A673 (cell line): Measurements from ENCODE around the gene SPIRE1. TPM values are rescaled to one million over a fixed set of nuclear protein-coding genes. Genes with fewer than 3 reads are reported as not detected.

Experiments used
- BruUV-seq: library from RNA; stranded (reverse); fragments of 400-500 nt; replicated peaks from 2 replicates; lab custom pipeline; 2021; lab: Mats Ljungman, UMichigan
- CTCF ChIA-PET: fragments of 300-600 bp; sonication (Branson Sonifier 250); formaldehyde crosslinking; loops from one replicate; lab custom pipeline; 2022; ENCODE audit warnings: antibody characterized with exemption; lab: Charles Lee
- POLR2A ChIA-PET: fragments of 300-600 bp; sonication (Branson Sonifier 250); formaldehyde crosslinking; loops from one replicate; lab custom pipeline; 2022; ENCODE audit warnings: antibody characterized with exemption; ENCODE audit not compliant: low non-redundant PET; lab: Charles Lee
- DNase-seq: peaks from one replicate; pipeline ENCODE4 v3.0.0-alpha.2; 2015; ENCODE audit warnings: low spot score
- H3K27ac ChIP-seq: fragments of 200-600 bp; sonication (generic); 2 replicates; pipeline ENCODE4 v1.5.1; 2016; ENCODE audit warnings: mixed run types, low read depth, mild to moderate bottlenecking, mixed read lengths, antibody characterized with exemption, low read length; ENCODE audit not compliant: poor library complexity, severe bottlenecking
- H3K27me3 ChIP-seq: fragments of 200-600 bp; sonication (generic); replicated peaks from 2 replicates; pipeline ENCODE4 v1.6.1; 2017; ENCODE audit warnings: mixed run types, low read depth, mild to moderate bottlenecking, mixed read lengths, antibody characterized with exemption, low read length; ENCODE audit not compliant: insufficient read depth, poor library complexity
- H3K36me3 ChIP-seq: fragments of 200-600 bp; sonication (generic); 2 replicates; pipeline ENCODE4 v1.6.1; 2016; ENCODE audit warnings: mixed run types, mild to moderate bottlenecking, mixed read lengths, antibody characterized with exemption, low read length; ENCODE audit not compliant: insufficient read depth, poor library complexity, severe bottlenecking
- H3K4me1 ChIP-seq: fragments of 200-600 bp; sonication (generic); 2 replicates; pipeline ENCODE4 v1.6.1; 2017; ENCODE audit warnings: mixed run types, mild to moderate bottlenecking, mixed read lengths, antibody characterized with exemption, low read length; ENCODE audit not compliant: insufficient read depth, poor library complexity, severe bottlenecking
- H3K4me3 ChIP-seq: fragments of 200-600 bp; sonication (generic); 2 replicates; pipeline ENCODE4 v1.5.1; 2016; ENCODE audit warnings: low read depth, mixed run types, mild to moderate bottlenecking, mixed read lengths, low read length; ENCODE audit not compliant: poor library complexity, severe bottlenecking
- H3K9me3 ChIP-seq: fragments of 200-600 bp; sonication (generic); 2 replicates; pipeline ENCODE4 v1.6.1; 2016; ENCODE audit warnings: mixed run types, low read depth, mild to moderate bottlenecking, mixed read lengths, antibody characterized with exemption, low read length; ENCODE audit not compliant: poor library complexity, severe bottlenecking
- CTCF ChIP-seq: fragments of 300-800, 200-600 bp; sonication (generic); conservative IDR thresholded peaks from 2 replicates; pipeline ENCODE4 v1.5.1; 2017; ENCODE audit warnings: low read depth, mild to moderate bottlenecking, antibody characterized with exemption, low read length, moderate library complexity, mixed read lengths
- EZH2 ChIP-seq: fragments of 200-600 bp; sonication (generic); IDR thresholded peaks from 2 replicates; pipeline ENCODE4 v1.6.1; 2017; ENCODE audit warnings: borderline replicate concordance, low read depth, mild to moderate bottlenecking, mixed read lengths, antibody characterized with exemption, low read length; ENCODE audit not compliant: poor library complexity, severe bottlenecking
- intact Hi-C: fragments of 100-400 bp; cut with micrococcal nuclease; formaldehyde crosslinking; loops from one replicate; pipeline ENCODE4 v1.10.0; 2022; ENCODE audit not compliant: unreplicated experiment
- total RNA-seq: library from RNA; stranded (reverse); gene quantifications from 2 replicates; pipeline ENCODE4 v1.2.3, GENCODE V29; 2021

SPIRE1 gene
- total RNA-seq, 1 experiment from 2014 or later = 18.1 TPM

GRCh38 chr18:12410081-12410481 is 247.8 kb downstream of the SPIRE1 start:
- peaks cover 8% of the 10 kb centered on the region for H3K27me3 ChIP-seq
- no peaks in the 10 kb centered on the region for H3K9me3 ChIP-seq
- ChIA-PET CTCF (no interaction called here), POLR2A (no interaction called here)
- no peak overlapping the region for H3K4me3 ChIP-seq
- peaks cover 7% of the 10 kb centered on the region for H3K36me3 ChIP-seq
- TF ChIP-seq EZH2 (no peak), CTCF (no peak)
- intact Hi-C loops = no loop called here
- H3K27ac ChIP-seq = no peak overlapping the region
- peaks cover 9% of the 10 kb centered on the region for H3K4me1 ChIP-seq
- no TSS peak for BruUV-seq
- no peak for DNase-seq

DNA sequence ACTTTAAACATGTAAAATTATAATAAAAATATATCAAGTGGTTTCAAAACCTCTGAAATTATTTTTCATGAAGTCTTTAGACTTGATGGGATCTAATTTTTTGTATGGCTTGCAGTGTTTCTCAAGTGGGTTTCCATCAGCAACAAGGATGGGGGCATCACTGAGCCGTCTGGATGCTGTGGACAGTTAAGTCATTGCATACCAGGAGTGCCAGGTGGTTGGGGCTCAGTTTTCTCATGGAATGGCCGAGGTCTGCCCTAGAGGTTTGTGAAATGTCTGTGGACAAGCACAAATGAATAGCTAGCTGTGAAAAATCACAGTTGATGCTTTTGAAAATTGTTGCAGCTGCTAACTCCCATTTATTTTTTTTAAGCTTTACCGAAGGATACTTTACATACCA is 248.4 kb downstream of the SPIRE1 start:
- BruUV-seq = TSS peak; percentile 43
- Histone ChIP-seq H3K9me3 (no peaks in the 10 kb centered on the region), H3K4me1 (peaks cover 9% of the 10 kb centered on the region), H3K27ac (no peak overlapping the region), H3K4me3 (no peak overlapping the region), H3K36me3 (peaks cover 7% of the 10 kb centered on the region), H3K27me3 (peaks cover 8% of the 10 kb centered on the region)
- intact Hi-C loops = no loop called here
- DNase-seq = no peak
- POLR2A ChIA-PET = interaction anchor here (0.6 kb wide), 1 partner anchor 302 kb away, joined by 7 read pairs; no protein-coding TSS in a partner anchor
- TF ChIP-seq CTCF = no peak
- no peak for TF ChIP-seq EZH2
- CTCF ChIA-PET = no interaction called here

- CTCF ChIA-PET = no interaction called here
- peak; percentile 41 for DNase-seq
- Histone ChIP-seq H3K27me3 (peaks cover 8% of the 10 kb centered on the region), H3K36me3 (peaks cover 7% of the 10 kb centered on the region), H3K9me3 (no peaks in the 10 kb centered on the region), H3K27ac (peak overlapping the region; percentile 83), H3K4me3 (peak overlapping the region; percentile 52), H3K4me1 (peaks cover 18% of the 10 kb centered on the region)
- POLR2A ChIA-PET = no interaction called here
- no TSS peak for BruUV-seq
- intact Hi-C loops = no loop called here
- TF ChIP-seq EZH2 (no peak), CTCF (no peak)
These were observed 249.5 kb downstream of the SPIRE1 start for GRCh38 chr18:12408247-12408869.
